K562 (cell line): Measurements from ENCODE around the gene RUNX1. TPM values are rescaled to one million over a fixed set of nuclear protein-coding genes. Genes with fewer than 3 reads are reported as not detected.

Experiments
- CEBPG ChIP-seq, 3 experiments: fragments of 200-800 bp in 1 of 3; sonication (Bioruptor generic) in 1 of 3; sonication (generic) in 1 of 3; formaldehyde crosslinking in 1 of 3; IDR thresholded peaks in 2 of 3; conservative IDR thresholded peaks in 1 of 3; 2 replicates each; pipeline versions ENCODE4 v1.6.1 to v1.8.0; 2016 to 2022; ENCODE audit warnings: missing compliant biosample characterization in 2 of 3, missing genetic modification characterization in 2 of 3, mild to moderate bottlenecking in 1 of 3, missing genetic modification reagents in 1 of 3
- DPF2 ChIP-seq: fragments of 450-650 bp; IDR thresholded peaks from 2 replicates; pipeline ENCODE4 v1.6.1; 2016
- FOXA3 ChIP-seq, 2 experiments: fragments of 450-650 bp in 1 of 2; sonication (generic) in 1 of 2; formaldehyde crosslinking; IDR thresholded peaks in 1 of 2; conservative IDR thresholded peaks in 1 of 2; 2 replicates each; pipeline versions ENCODE4 v1.4.0 to v1.8.0; 2020 to 2022; ENCODE audit warnings: mild to moderate bottlenecking in 2 of 2, missing genetic modification reagents in 1 of 2
- GTF2F1 ChIP-seq: IDR thresholded peaks from 2 replicates; pipeline ENCODE4 v1.6.1; 2011; ENCODE audit warnings: low read depth, low read length, improper control_type of control experiment
- JUN ChIP-seq, 2 experiments: sonication (generic) in 1 of 2; formaldehyde crosslinking in 1 of 2; IDR thresholded peaks; 2 replicates each; pipeline versions ENCODE4 v1.6.1 to v1.8.0; 2012 to 2022; ENCODE audit warnings: borderline replicate concordance in 2 of 2, mild to moderate bottlenecking in 2 of 2, improper control_type of control experiment in 1 of 2, low read depth in 1 of 2, low read length in 1 of 2, missing genetic modification reagents in 1 of 2
- NFRKB ChIP-seq: fragments of 450-650 bp; IDR thresholded peaks from 2 replicates; pipeline ENCODE4 v1.6.1; 2016; ENCODE audit warnings: low read depth
- PHF8 ChIP-seq: fragments of 200-600 bp; sonication (generic); IDR thresholded peaks from 2 replicates; pipeline ENCODE4 v1.6.1; 2012; ENCODE audit warnings: mixed run types, mild to moderate bottlenecking, inconsistent platforms, low read length, moderate library complexity, borderline replicate concordance
- POLR2H ChIP-seq: IDR thresholded peaks from 2 replicates; pipeline ENCODE4 v1.6.1; 2016; ENCODE audit warnings: missing genetic modification characterization, low read depth, mild to moderate bottlenecking, control low read depth, missing compliant biosample characterization, moderate library complexity
- SAP30 ChIP-seq: fragments of 200-600 bp; sonication (generic); IDR thresholded peaks from 2 replicates; pipeline ENCODE4 v1.6.1; 2012; ENCODE audit warnings: borderline replicate concordance, low read depth, mild to moderate bottlenecking, moderate library complexity, low read length, control low read depth, inconsistent platforms; ENCODE audit not compliant: insufficient read depth, poor library complexity, severe bottlenecking
- ZNF830 ChIP-seq: fragments of 250-450 bp; sonication (Bioruptor Pico); IDR thresholded peaks from 2 replicates; pipeline ENCODE4 v1.5.0; 2021; ENCODE audit warnings: mild to moderate bottlenecking
- polyA plus RNA-seq, 8 experiments: library from polyadenylated mRNA; depleted of rRNA in 4 of 8; stranded (reverse) in 5 of 8; unstranded in 3 of 8; fragments of >200 nt; fragmentation: Nextera tagmentation in 2 of 8; fragmentation: Illumina TruSeq in 1 of 8; extraction: Ambion mirVana in 2 of 8; extraction: Trizol in 1 of 8; gene quantifications; 2 replicates each; pipeline versions ENCODE4 v1.2.1 to v1.2.3, GENCODE V29; 2011 to 2014; ENCODE audit warnings: inconsistent platforms in 1 of 8, missing spikeins in 1 of 8
- total RNA-seq, 7 experiments: library from RNA; depleted of rRNA in 6 of 7; stranded (reverse); fragments of >200 nt in 6 of 7; fragmentation: Illumina TruSeq in 2 of 7; extraction: Trizol in 2 of 7; gene quantifications; 2 replicates each; pipeline versions ENCODE4 v1.2.1 to v1.2.3, GENCODE V29; 2011 to 2021; ENCODE audit warnings: low replicate concordance in 1 of 7
- TF ChIP-seq, protein P1 (sequence below): fragments of 450-650 bp; IDR thresholded peaks from 2 replicates; pipeline ENCODE4 v1.6.1; 2017; ENCODE audit warnings: antibody characterized with exemption
- TF ChIP-seq, protein P2 (sequence below): fragments of 250-450 bp; sonication (Bioruptor Pico); IDR thresholded peaks from 2 replicates; pipeline ENCODE4 v1.4.0; 2020
- TF ChIP-seq, protein P3 (sequence below): sonication (generic); formaldehyde crosslinking; IDR thresholded peaks from 2 replicates; pipeline ENCODE4 v1.8.0; 2022; ENCODE audit warnings: mild to moderate bottlenecking, low read depth, missing genetic modification reagents
- TF ChIP-seq, protein P4 (sequence below), 2 experiments: fragments of 450-650 bp; IDR thresholded peaks; 2 replicates each; pipeline ENCODE4 v1.6.1; 2016
- TF ChIP-seq, protein P5 (sequence below): sonication (generic); formaldehyde crosslinking; IDR thresholded peaks from 2 replicates; pipeline ENCODE4 v1.9.0; 2022; ENCODE audit warnings: mild to moderate bottlenecking, missing genetic modification reagents

RUNX1 gene
- total and polyA plus RNA-seq, 9 of the 15 experiments (the other 6 are each of a cell fraction or from before 2014, with no cell fraction given) = 2.2 to 68.6 (median 17.8) TPM

DNA sequence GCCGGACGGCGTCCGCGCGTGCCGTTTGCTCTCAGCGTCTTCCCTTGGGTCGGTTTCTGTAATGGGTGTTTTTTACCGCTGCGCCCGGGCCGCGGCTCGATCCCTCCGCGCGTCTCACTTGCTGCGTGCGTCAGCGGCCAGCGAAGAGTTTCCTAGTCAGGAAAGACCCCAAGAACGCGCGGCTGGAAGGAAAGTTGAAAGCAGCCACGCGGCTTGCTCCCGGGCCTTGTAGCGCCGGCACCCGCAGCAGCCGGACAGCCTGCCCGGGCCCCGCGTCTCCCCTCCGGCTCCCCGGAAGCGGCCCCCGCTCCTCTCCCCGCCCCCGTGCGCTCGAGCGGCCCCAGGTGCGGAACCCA is 159.8 kb downstream of the RUNX1 start (continued):
- TF ChIP-seq, protein P1, sequence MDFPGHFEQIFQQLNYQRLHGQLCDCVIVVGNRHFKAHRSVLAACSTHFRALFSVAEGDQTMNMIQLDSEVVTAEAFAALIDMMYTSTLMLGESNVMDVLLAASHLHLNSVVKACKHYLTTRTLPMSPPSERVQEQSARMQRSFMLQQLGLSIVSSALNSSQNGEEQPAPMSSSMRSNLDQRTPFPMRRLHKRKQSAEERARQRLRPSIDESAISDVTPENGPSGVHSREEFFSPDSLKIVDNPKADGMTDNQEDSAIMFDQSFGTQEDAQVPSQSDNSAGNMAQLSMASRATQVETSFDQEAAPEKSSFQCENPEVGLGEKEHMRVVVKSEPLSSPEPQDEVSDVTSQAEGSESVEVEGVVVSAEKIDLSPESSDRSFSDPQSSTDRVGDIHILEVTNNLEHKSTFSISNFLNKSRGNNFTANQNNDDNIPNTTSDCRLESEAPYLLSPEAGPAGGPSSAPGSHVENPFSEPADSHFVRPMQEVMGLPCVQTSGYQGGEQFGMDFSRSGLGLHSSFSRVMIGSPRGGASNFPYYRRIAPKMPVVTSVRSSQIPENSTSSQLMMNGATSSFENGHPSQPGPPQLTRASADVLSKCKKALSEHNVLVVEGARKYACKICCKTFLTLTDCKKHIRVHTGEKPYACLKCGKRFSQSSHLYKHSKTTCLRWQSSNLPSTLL = peak; percentile 89
- TF ChIP-seq DPF2 = no peak
- TF ChIP-seq, protein P2, sequence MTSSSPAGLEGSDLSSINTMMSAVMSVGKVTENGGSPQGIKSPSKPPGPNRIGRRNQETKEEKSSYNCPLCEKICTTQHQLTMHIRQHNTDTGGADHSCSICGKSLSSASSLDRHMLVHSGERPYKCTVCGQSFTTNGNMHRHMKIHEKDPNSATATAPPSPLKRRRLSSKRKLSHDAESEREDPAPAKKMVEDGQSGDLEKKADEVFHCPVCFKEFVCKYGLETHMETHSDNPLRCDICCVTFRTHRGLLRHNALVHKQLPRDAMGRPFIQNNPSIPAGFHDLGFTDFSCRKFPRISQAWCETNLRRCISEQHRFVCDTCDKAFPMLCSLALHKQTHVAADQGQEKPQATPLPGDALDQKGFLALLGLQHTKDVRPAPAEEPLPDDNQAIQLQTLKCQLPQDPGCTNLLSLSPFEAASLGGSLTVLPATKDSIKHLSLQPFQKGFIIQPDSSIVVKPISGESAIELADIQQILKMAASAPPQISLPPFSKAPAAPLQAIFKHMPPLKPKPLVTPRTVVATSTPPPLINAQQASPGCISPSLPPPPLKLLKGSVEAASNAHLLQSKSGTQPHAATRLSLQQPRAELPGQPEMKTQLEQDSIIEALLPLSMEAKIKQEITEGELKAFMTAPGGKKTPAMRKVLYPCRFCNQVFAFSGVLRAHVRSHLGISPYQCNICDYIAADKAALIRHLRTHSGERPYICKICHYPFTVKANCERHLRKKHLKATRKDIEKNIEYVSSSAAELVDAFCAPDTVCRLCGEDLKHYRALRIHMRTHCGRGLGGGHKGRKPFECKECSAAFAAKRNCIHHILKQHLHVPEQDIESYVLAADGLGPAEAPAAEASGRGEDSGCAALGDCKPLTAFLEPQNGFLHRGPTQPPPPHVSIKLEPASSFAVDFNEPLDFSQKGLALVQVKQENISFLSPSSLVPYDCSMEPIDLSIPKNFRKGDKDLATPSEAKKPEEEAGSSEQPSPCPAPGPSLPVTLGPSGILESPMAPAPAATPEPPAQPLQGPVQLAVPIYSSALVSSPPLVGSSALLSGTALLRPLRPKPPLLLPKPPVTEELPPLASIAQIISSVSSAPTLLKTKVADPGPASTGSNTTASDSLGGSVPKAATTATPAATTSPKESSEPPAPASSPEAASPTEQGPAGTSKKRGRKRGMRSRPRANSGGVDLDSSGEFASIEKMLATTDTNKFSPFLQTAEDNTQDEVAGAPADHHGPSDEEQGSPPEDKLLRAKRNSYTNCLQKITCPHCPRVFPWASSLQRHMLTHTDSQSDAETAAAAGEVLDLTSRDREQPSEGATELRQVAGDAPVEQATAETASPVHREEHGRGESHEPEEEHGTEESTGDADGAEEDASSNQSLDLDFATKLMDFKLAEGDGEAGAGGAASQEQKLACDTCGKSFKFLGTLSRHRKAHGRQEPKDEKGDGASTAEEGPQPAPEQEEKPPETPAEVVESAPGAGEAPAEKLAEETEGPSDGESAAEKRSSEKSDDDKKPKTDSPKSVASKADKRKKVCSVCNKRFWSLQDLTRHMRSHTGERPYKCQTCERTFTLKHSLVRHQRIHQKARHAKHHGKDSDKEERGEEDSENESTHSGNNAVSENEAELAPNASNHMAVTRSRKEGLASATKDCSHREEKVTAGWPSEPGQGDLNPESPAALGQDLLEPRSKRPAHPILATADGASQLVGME (CRISPR knock-in tag) = 0 out of 2 replicates have a peak, but pooled peaks have one; percentile 9
- TF ChIP-seq POLR2H (tag) = no peak
- TF ChIP-seq, protein P3, sequence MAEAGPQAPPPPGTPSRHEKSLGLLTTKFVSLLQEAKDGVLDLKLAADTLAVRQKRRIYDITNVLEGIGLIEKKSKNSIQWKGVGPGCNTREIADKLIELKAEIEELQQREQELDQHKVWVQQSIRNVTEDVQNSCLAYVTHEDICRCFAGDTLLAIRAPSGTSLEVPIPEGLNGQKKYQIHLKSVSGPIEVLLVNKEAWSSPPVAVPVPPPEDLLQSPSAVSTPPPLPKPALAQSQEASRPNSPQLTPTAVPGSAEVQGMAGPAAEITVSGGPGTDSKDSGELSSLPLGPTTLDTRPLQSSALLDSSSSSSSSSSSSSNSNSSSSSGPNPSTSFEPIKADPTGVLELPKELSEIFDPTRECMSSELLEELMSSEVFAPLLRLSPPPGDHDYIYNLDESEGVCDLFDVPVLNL (CRISPR knock-in tag) = 0 out of 2 replicates have a peak, but pooled peaks have one; percentile 52
- TF ChIP-seq JUN (IDR thresholded peaks at IDR 0.05; ENCODE audit: borderline replicate concordance, low read depth, low read length) = no peak
- TF ChIP-seq JUN (CRISPR knock-in tag; IDR thresholded peaks at IDR 0.05; ENCODE audit: borderline replicate concordance) = 0 out of 2 replicates have a peak, but pooled peaks have one; percentile 52
- peak; percentile 67; the same call in 1 of the 2 replicates for TF ChIP-seq PHF8
- TF ChIP-seq ZNF830 (CRISPR knock-in tag) = peak; percentile 91; the same call in 1 of the 2 replicates
- peak; percentile 8 for TF ChIP-seq SAP30
- peak; percentile 60; the same call in 1 of the 2 replicates for TF ChIP-seq NFRKB
- TF ChIP-seq, protein P4, sequence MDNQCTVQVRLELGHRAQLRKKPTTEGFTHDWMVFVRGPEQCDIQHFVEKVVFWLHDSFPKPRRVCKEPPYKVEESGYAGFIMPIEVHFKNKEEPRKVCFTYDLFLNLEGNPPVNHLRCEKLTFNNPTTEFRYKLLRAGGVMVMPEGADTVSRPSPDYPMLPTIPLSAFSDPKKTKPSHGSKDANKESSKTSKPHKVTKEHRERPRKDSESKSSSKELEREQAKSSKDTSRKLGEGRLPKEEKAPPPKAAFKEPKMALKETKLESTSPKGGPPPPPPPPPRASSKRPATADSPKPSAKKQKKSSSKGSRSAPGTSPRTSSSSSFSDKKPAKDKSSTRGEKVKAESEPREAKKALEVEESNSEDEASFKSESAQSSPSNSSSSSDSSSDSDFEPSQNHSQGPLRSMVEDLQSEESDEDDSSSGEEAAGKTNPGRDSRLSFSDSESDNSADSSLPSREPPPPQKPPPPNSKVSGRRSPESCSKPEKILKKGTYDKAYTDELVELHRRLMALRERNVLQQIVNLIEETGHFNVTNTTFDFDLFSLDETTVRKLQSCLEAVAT (IDR thresholded peaks at IDR 0.05) = peak; percentile 44 to 55; a peak in 2 of 4 replicates
- TF ChIP-seq, protein P5, sequence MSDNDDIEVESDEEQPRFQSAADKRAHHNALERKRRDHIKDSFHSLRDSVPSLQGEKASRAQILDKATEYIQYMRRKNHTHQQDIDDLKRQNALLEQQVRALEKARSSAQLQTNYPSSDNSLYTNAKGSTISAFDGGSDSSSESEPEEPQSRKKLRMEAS (CRISPR knock-in tag) = peak; percentile 63
- TF ChIP-seq CEBPG (CRISPR knock-in tag; IDR thresholded peaks at IDR 0.05) = 0 out of 2 replicates have a peak, but pooled peaks have one; percentile 25
- TF ChIP-seq CEBPG (tag; conservative IDR thresholded peaks at IDR 0.05 in 1 of 2, IDR thresholded peaks at IDR 0.05 in 1 of 2) = no peak
- TF ChIP-seq GTF2F1 = no peak
- TF ChIP-seq FOXA3 (CRISPR knock-in tag; conservative IDR thresholded peaks at IDR 0.05 in 1 of 2, IDR thresholded peaks at IDR 0.05 in 1 of 2) = 0 out of 4 replicates have a peak, but pooled peaks of 1 of the 2 experiments have one; percentile 63
